GM23338 (cell line): Measurements from ENCODE around the gene VAMP2.
A peak's percentile ranks its signal among the peaks of the same experiment; 100 is the strongest.

Source experiments
- CREB1 ChIP-seq: fragments of 250-450 bp; sonication (Bioruptor Pico); IDR thresholded peaks from 2 replicates; pipeline ENCODE4 v1.5.0; 2020; ENCODE audit warnings: low read depth, mild to moderate bottlenecking, moderate library complexity
- ETS1 ChIP-seq: IDR thresholded peaks from 2 replicates; pipeline ENCODE4 v1.6.1; 2016; ENCODE audit warnings: antibody characterized with exemption
- EZH2 ChIP-seq: fragments of 200-600 bp; sonication (generic); IDR thresholded peaks from one replicate; pipeline ENCODE4 v1.8.0; 2017; ENCODE audit warnings: antibody characterized with exemption, mild to moderate bottlenecking, low read depth; ENCODE audit not compliant: unreplicated experiment
- EZH2phosphoT487 ChIP-seq: fragments of 200-600 bp; sonication (generic); IDR thresholded peaks from one replicate; pipeline ENCODE4 v1.8.1; 2018; ENCODE audit warnings: antibody characterized with exemption; ENCODE audit not compliant: unreplicated experiment
- JUNB ChIP-seq: IDR thresholded peaks from one replicate; pipeline ENCODE4 v1.6.1; 2016; ENCODE audit warnings: antibody characterized with exemption; ENCODE audit not compliant: unreplicated experiment
- NANOG ChIP-seq: IDR thresholded peaks from 2 replicates; pipeline ENCODE4 v1.6.1; 2016; ENCODE audit warnings: antibody characterized with exemption, borderline replicate concordance
- POLR2AphosphoS5 ChIP-seq: IDR thresholded peaks from 2 replicates; pipeline ENCODE4 v1.6.1; 2016; ENCODE audit warnings: antibody characterized with exemption, low read depth
- STAT1 ChIP-seq: IDR thresholded peaks from one replicate; pipeline ENCODE4 v1.6.1; 2016; ENCODE audit warnings: antibody characterized with exemption; ENCODE audit not compliant: unreplicated experiment
- ZNF114 ChIP-seq: fragments of 250-450 bp; sonication (Bioruptor Pico); IDR thresholded peaks from 2 replicates; pipeline ENCODE4 v1.5.0; 2020; ENCODE audit warnings: mild to moderate bottlenecking, moderate library complexity
- ZNF331 ChIP-seq: fragments of 250-450 bp; sonication (Bioruptor Pico); IDR thresholded peaks from 2 replicates; pipeline ENCODE4 v1.5.0; 2020; ENCODE audit warnings: low read depth, mild to moderate bottlenecking, moderate library complexity
- TF ChIP-seq, protein P1 (sequence below), 2 experiments: fragments of 200-600 bp in 1 of 2; sonication (generic) in 1 of 2; conservative IDR thresholded peaks; 2 replicates each; pipeline versions ENCODE4 v1.5.1 to v1.6.1; 2016 to 2017; ENCODE audit warnings: antibody characterized with exemption in 2 of 2, low read depth in 2 of 2, mild to moderate bottlenecking in 2 of 2, moderate library complexity in 1 of 2
- TF ChIP-seq, protein P2 (sequence below): fragments of 250-450 bp; sonication (Bioruptor Pico); IDR thresholded peaks from 2 replicates; pipeline ENCODE4 v1.5.0; 2020; ENCODE audit warnings: mild to moderate bottlenecking, moderate library complexity
- TF ChIP-seq, protein P3 (sequence below): IDR thresholded peaks from one replicate; pipeline ENCODE4 v1.6.1; 2018; ENCODE audit warnings: antibody characterized with exemption; ENCODE audit not compliant: unreplicated experiment

GRCh38 chr17:8176197-8176940 lies 13.6 kb upstream of the VAMP2 start, which contains the start of gene TMEM107:
- TF ChIP-seq POLR2AphosphoS5 (peak; percentile 70), EZH2 (no peak), EZH2phosphoT487 (no peak), STAT1 (no peak), NANOG (no peak), CREB1 (CRISPR knock-in tag) (peak; percentile 43; the same call in 1 of the 2 replicates), ETS1 (no peak), ZNF331 (CRISPR knock-in tag) (no peak), JUNB (no peak), ZNF114 (no peak)
- TF ChIP-seq, protein P1, sequence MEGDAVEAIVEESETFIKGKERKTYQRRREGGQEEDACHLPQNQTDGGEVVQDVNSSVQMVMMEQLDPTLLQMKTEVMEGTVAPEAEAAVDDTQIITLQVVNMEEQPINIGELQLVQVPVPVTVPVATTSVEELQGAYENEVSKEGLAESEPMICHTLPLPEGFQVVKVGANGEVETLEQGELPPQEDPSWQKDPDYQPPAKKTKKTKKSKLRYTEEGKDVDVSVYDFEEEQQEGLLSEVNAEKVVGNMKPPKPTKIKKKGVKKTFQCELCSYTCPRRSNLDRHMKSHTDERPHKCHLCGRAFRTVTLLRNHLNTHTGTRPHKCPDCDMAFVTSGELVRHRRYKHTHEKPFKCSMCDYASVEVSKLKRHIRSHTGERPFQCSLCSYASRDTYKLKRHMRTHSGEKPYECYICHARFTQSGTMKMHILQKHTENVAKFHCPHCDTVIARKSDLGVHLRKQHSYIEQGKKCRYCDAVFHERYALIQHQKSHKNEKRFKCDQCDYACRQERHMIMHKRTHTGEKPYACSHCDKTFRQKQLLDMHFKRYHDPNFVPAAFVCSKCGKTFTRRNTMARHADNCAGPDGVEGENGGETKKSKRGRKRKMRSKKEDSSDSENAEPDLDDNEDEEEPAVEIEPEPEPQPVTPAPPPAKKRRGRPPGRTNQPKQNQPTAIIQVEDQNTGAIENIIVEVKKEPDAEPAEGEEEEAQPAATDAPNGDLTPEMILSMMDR (conservative IDR thresholded peaks at IDR 0.05; ENCODE audit: low read depth in 2 of 2) = no peak
- TF ChIP-seq, protein P2, sequence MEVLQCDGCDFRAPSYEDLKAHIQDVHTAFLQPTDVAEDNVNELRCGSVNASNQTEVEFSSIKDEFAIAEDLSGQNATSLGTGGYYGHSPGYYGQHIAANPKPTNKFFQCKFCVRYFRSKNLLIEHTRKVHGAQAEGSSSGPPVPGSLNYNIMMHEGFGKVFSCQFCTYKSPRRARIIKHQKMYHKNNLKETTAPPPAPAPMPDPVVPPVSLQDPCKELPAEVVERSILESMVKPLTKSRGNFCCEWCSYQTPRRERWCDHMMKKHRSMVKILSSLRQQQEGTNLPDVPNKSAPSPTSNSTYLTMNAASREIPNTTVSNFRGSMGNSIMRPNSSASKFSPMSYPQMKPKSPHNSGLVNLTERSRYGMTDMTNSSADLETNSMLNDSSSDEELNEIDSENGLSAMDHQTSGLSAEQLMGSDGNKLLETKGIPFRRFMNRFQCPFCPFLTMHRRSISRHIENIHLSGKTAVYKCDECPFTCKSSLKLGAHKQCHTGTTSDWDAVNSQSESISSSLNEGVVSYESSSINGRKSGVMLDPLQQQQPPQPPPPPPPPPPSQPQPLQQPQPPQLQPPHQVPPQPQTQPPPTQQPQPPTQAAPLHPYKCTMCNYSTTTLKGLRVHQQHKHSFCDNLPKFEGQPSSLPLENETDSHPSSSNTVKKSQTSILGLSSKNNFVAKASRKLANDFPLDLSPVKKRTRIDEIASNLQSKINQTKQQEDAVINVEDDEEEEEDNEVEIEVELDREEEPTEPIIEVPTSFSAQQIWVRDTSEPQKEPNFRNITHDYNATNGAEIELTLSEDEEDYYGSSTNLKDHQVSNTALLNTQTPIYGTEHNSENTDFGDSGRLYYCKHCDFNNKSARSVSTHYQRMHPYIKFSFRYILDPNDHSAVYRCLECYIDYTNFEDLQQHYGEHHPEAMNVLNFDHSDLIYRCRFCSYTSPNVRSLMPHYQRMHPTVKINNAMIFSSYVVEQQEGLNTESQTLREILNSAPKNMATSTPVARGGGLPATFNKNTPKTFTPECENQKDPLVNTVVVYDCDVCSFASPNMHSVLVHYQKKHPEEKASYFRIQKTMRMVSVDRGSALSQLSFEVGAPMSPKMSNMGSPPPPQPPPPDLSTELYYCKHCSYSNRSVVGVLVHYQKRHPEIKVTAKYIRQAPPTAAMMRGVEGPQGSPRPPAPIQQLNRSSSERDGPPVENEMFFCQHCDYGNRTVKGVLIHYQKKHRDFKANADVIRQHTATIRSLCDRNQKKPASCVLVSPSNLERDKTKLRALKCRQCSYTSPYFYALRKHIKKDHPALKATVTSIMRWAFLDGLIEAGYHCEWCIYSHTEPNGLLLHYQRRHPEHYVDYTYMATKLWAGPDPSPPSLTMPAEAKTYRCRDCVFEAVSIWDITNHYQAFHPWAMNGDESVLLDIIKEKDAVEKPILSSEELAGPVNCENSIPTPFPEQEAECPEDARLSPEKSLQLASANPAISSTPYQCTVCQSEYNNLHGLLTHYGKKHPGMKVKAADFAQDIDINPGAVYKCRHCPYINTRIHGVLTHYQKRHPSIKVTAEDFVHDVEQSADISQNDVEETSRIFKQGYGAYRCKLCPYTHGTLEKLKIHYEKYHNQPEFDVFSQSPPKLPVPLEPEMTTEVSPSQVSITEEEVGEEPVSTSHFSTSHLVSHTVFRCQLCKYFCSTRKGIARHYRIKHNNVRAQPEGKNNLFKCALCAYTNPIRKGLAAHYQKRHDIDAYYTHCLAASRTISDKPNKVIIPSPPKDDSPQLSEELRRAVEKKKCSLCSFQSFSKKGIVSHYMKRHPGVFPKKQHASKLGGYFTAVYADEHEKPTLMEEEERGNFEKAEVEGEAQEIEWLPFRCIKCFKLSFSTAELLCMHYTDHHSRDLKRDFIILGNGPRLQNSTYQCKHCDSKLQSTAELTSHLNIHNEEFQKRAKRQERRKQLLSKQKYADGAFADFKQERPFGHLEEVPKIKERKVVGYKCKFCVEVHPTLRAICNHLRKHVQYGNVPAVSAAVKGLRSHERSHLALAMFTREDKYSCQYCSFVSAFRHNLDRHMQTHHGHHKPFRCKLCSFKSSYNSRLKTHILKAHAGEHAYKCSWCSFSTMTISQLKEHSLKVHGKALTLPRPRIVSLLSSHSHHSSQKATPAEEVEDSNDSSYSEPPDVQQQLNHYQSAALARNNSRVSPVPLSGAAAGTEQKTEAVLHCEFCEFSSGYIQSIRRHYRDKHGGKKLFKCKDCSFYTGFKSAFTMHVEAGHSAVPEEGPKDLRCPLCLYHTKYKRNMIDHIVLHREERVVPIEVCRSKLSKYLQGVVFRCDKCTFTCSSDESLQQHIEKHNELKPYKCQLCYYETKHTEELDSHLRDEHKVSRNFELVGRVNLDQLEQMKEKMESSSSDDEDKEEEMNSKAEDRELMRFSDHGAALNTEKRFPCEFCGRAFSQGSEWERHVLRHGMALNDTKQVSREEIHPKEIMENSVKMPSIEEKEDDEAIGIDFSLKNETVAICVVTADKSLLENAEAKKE (CRISPR knock-in tag) = no peak
- TF ChIP-seq, protein P3, sequence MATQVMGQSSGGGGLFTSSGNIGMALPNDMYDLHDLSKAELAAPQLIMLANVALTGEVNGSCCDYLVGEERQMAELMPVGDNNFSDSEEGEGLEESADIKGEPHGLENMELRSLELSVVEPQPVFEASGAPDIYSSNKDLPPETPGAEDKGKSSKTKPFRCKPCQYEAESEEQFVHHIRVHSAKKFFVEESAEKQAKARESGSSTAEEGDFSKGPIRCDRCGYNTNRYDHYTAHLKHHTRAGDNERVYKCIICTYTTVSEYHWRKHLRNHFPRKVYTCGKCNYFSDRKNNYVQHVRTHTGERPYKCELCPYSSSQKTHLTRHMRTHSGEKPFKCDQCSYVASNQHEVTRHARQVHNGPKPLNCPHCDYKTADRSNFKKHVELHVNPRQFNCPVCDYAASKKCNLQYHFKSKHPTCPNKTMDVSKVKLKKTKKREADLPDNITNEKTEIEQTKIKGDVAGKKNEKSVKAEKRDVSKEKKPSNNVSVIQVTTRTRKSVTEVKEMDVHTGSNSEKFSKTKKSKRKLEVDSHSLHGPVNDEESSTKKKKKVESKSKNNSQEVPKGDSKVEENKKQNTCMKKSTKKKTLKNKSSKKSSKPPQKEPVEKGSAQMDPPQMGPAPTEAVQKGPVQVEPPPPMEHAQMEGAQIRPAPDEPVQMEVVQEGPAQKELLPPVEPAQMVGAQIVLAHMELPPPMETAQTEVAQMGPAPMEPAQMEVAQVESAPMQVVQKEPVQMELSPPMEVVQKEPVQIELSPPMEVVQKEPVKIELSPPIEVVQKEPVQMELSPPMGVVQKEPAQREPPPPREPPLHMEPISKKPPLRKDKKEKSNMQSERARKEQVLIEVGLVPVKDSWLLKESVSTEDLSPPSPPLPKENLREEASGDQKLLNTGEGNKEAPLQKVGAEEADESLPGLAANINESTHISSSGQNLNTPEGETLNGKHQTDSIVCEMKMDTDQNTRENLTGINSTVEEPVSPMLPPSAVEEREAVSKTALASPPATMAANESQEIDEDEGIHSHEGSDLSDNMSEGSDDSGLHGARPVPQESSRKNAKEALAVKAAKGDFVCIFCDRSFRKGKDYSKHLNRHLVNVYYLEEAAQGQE = no peak
